SIG-M5 (cell line): Measurements from ENCODE around the gene CWC27.
"Not testable (repeated sequence)": the region's sequence is repeated elsewhere in the genome, so short reads cannot be mapped to it uniquely, and the experiment has no call there.

ENCODE experiments used
- DNase-seq: peaks from one replicate; lab custom pipeline; 2025; lab: John Stamatoyannopoulos, UW

Gene CWC27

DNA sequence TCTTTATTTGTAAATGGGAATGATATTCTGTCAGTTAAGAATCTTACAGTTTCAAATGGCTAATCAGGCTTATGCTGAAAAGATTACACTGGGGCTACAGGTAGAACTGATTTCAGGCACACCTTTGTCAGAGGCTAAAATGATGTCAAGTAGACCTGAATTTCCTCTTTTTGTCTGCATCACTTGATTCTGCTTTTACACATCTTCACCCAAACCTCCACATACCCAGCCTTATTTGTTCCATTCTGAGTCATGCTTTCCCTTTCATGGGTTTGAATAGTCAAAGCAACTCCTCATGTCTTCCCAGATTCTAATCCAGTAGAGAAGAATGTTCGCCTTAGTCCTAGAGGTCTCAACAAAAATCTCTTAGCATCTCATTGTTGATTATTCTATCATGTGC is 156.4 kb downstream of the CWC27 start:
- no peak for DNase-seq

- no peak for DNase-seq
Observed at GRCh38 chr5:64929833-64930232, 161.1 kb downstream of the CWC27 start.

DNA sequence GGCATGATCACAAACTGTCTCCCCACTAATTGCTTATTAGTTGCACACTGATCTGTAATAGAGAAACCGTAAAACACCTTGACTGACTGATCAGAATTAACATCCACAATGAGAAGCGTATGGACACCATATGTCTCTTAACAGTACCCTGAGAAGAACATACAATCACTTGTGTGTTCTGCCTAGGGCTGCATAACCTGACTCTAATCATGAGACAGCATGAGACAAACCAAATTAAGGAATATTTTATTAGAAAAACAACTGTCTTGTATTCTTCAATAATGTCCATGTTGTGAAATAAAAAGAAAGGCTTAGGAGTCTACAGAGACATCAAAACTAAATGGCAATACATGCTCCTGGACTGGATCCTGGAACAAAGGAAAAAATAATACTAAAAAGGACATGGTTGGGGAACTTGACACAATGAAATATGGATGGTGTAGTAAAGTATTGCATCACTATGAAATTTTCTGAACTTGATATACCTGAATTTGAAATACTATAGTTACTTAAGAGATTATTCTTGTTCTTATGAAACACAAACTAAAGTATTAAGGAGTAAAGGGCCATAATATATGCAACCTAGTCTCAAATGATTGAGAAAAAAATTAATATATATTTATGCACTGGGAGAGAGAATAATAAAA is 162.1 kb downstream of the CWC27 start:
- no peak for DNase-seq

DNA sequence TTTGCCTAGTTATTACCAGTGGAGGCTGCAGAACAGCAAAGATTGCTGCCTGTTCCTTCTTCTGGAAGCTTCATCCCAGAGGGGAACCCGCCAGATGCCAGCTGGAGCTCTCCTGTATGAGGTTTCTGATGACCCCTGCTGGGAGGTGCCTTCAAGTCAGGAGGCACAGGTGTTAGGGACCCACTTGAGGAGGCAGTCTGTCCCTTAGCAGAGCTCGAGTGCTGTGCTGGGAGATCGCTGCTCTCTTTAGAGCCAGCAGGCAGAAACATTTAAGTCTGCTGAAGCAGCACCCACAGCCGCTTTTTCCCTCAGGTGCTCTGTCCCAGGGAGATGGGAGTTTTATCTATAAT is 170.7 kb downstream of the CWC27 start:
- not testable (repeated sequence) for DNase-seq

GRCh38 chr5:64939772-64940510 is 171.2 kb downstream of the CWC27 start:
- no peak for DNase-seq

DNA sequence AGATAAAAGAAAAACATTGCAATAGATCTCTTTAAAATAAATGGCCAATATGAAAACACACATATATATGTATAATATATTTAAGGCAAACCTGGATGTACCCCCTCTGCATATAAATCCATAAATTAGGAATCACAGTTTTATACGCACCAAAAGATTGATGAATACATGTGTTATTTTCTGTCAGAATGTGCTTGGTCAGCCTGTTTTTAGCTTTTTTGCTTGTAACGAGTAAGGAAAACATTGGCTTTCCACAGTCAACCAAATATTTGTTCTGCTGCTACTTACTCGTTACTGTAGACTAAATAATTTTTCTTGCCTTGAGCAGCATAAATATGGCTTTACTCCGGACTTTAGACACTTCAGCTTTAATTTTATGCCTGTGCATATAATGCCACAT is 173.7 kb downstream of the CWC27 start:
- no peak for DNase-seq

DNA sequence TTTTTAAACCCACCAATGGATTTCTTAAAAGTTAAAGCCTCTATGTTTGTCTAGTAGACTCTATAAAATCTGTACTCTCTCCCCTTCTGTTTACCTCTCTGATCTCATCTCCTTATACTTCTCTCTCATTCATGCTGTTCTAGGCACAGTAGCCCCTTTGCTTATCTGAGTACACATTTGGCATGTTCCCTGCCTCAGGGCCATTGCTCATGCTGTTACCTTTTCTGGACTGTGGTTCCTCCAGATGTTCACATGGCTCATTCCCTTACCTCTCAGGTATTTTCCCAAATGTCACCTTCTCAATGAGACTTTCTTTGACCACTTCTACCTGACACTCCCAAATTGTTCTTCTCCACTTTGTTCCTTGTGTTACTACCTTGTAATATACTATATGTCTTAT is 176.1 kb downstream of the CWC27 start:
- DNase-seq, result no peak

DNA sequence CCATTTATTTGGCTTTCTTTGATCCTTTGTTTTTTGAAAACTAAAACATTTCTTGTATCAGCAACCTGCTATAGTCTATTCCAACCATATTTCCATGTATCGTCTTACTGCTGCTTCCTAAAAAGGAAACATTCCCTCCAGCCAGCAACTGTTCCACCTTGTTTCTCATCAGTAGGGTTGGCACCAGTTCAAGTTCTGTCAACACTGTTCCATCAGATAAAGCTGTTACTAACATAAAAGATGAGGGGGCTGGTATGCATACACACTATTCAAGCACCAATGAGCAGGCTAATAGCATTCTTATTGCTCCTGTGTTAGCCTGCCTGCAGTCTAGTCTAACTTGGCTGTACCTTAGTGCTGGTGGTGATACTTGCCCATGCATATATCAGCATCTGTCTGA is 178.3 kb downstream of the CWC27 start:
- no peak for DNase-seq

- DNase-seq, result no peak
Observed at GRCh38 chr5:64947801-64948200, 179.1 kb downstream of the CWC27 start.

GRCh38 chr5:64949331-64949730 is 180.6 kb downstream of the CWC27 start:
- no peak for DNase-seq

DNA sequence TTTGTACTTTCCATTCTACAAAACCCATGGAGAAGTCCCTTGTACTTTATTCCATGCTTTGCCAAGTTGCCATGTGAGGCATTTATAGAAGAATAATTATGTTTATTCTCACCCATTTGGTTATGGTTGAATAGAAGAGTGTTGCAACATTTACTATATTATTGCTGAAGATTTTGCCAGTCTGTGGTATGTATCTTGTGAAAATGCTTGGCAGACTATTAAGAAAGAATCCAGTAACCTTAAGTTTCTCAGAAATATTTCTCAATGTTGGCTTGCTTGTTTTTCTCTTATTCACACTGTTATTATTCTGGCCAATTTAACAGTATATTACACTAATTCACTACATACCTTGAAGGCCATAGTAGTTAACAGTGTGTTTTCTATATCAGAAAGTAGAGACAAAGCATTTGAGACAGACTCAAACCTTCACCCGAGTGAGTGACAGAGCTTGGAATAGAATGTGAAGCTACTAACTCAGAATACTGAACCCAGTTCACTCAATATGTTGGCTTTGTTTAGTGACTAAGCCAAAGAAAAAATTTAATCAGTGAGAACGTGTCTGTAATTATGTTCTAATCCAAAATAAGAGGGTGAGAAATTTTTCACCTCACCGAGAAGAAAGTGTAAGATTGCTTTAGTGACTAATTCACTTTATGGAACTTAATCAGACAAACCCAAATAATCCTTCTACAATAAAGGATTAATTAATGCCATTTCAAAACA is 184.4 kb downstream of the CWC27 start:
- DNase-seq, result no peak

- DNase-seq, result no peak
Observed at GRCh38 chr5:64954518-64954917, 185.8 kb downstream of the CWC27 start.

GRCh38 chr5:64958757-64959391 is 190.1 kb downstream of the CWC27 start:
- no peak for DNase-seq

GRCh38 chr5:64963278-64963677 is 194.5 kb downstream of the CWC27 start:
- DNase-seq, result no peak

GRCh38 chr5:64968591-64969110 is 199.9 kb downstream of the CWC27 start:
- no peak for DNase-seq

DNA sequence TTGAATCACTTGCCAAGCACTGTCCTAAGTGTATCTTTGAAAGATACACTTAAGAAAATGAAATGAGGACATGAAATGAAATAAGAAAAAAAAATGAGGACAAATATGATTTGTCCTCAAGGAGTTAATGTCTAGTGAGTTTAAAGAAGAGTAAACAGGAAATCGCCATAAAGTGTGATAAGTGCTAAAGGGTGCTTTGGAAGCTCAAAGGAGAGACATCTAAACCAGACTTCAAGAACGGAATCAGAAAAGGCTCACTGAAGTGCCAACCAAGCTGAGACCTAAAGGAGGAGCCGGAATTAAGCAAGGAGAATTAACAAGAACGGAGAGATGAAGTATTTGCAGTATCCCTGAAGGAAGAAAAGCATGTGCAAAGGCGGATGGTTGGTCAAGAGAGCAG is 200.8 kb downstream of the CWC27 start:
- DNase-seq, result no peak

GRCh38 chr5:64971513-64971912 is 202.8 kb downstream of the CWC27 start:
- DNase-seq, result no peak

DNA sequence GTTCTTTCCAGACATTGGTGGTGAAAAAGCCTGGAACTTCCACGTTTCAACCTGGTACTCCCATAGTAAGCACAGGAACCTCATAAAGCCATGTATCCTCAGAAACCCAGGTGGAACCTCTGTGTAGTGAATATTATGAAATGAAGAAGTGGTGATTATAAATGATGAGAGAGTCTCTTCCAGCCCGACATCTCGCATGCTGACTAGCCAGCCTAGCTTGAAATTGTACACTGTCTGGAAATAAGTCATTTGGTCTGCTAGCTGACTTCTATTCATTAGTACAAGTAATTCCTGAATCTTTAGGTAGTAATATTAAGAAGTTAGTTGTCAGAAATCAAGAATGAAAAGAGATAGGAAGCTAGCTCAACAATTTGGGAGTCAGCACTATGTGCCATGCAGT is 203.3 kb downstream of the CWC27 start:
- no peak for DNase-seq

- no peak for DNase-seq
Observed at GRCh38 chr5:64972591-64972990, 203.9 kb downstream of the CWC27 start.

GRCh38 chr5:64973215-64973614 is 204.5 kb downstream of the CWC27 start:
- DNase-seq, result no peak

DNA sequence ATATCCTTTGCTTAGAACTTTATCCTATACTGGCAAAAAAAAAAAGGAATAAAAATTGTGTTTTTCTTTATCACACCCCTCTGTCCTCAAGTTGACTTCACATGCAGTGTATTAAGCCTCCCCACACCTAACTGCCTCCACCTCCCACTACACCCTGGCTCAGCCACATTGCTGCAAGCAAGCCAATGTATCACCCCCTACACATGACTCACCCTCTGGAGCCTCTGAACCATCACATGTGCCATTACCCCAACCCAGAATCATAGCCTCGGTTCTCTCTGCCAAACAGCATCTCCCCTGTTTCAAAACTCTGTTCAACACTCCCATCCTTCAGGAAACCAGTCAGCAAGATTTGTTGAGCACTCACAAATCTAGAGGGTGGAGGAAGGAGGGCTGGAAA is 209.0 kb downstream of the CWC27 start:
- no peak for DNase-seq

DNA sequence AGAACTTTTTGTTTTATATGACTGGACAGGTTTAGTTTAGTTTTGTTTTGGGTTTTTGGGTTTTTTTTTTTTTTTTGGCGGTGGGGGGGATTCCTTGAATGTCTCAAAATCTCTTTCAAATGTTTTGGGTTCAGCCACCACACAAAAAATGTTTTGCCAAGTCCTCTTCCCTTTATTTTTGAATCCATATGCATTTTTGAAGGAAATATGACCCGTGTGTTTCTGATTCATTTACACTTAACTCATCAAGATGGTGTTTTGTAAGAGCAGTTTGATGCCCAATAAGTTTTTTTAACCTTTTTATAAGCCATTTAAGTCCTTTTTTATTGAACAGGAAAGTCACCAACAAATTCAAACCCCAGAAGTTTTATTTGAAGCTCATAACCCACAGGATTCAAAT is 209.8 kb downstream of the CWC27 start:
- no peak for DNase-seq

DNA sequence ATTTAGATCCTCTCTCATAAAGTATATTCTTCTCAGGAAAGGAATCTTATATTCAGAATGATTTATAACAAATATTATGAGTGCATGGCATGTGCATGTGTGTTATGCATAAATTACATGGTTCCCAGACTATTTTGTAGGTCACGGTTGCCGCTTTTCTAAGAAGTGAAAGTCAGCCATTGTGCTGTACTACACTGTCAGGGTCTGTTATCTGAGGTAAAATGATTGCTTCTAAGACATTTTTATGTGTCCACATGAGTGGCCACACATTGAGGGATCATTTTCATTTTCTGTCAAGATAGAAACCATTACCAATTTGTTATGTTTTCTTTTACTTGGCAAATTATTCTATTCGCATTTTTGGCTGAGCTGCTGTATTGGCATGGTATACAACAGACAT is 210.8 kb downstream of the CWC27 start:
- DNase-seq, result no peak
